NCI-H2029 (cell line): Measurements from ENCODE around the gene LIF.

Experiments
- DNase-seq: peaks from one replicate; lab custom pipeline; 2025; lab: John Stamatoyannopoulos, UW

LIF gene

DNA sequence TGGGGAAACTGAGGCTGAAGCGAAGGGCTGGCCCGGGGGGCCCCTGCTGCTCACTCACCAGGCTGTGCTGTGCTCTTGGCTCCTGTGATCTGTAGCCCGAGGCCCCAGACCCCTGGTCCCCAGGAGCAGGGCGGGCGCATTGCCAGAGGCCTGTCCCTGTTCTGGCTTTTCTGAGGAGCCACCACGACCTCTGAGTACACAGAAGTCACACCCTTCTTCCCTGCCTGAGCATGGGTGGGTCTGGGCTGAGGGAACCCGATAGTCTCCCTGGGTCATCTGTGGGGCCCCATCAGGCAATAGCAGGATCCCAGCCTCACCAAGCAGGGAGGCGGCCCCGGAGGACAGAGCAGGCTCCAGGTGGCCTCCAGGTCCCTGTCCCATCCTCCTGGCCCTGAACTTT, 37.6 kb upstream of the LIF start:
- no peak for DNase-seq

- DNase-seq, result no peak
Measured at GRCh38 chr22:30283342-30283741, 36.8 kb upstream of the LIF start.

GRCh38 chr22:30282616-30283046, 36.1 kb upstream of the LIF start:
- no peak for DNase-seq

- DNase-seq, result no peak
Measured at GRCh38 chr22:30280505-30280904, 33.9 kb upstream of the LIF start.

DNA sequence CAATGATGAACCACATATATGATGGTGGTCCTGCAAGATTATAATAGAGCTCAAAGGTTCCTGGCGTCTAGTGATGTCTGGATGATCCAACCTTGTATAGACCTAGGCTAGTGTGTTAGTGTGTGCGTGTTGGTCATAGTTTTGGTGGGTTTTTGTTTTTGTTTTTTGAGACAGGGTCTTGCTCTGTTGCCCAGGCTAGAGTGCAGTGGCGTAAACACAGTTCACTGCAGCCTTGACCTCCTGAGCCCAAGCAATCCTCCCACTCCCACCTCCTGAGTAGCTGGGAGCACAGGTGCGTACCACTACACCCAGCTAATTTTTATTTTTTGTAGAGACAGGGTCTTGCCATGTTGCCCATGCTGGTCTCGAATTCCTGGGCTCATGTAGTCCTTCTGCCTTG, 33.4 kb upstream of the LIF start:
- DNase-seq, result no peak

GRCh38 chr22:30279046-30279788, 32.7 kb upstream of the LIF start:
- DNase-seq, result no peak

GRCh38 chr22:30277547-30278344, 31.2 kb upstream of the LIF start:
- DNase-seq, result no peak

DNA sequence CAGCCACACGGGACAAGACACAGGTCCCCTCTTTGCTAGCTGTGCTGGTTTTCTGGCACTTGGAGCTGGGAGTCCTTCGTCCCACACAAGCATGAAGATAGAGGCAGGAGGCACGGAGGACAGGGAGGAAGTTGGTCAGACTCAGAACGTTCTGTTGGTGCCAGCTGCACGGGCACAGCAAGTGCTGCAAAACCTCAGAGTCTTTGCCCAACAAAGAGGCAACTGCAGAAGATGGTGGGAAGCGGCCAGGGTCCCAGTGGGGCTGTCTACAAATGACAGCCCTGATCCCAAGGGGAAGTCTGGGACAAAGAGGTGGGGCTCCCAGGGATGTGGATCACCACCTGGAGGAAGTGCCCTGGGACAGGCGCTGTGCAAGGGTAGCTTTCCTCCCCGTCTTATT, 29.5 kb upstream of the LIF start:
- DNase-seq, result no peak

GRCh38 chr22:30275625-30276024, 29.1 kb upstream of the LIF start:
- no peak for DNase-seq

DNA sequence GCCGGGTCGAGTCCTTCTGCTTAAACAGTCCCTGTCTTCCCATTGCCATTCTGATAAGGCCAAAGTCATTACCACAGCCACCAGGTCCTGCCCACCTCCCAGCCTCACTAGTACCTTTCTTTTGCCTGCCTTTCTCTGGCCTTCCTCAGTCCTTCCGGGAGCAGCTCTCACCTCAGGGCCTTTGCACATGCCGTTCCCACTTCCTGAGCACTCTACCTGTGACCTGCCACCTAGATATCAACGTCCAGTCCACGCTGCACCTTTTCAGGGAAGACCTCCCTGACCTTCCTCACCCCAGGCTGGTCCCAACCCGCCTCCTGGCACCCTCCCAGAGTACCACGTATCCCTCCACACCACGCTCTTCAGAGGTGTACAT, 27.9 kb upstream of the LIF start:
- no peak for DNase-seq

DNA sequence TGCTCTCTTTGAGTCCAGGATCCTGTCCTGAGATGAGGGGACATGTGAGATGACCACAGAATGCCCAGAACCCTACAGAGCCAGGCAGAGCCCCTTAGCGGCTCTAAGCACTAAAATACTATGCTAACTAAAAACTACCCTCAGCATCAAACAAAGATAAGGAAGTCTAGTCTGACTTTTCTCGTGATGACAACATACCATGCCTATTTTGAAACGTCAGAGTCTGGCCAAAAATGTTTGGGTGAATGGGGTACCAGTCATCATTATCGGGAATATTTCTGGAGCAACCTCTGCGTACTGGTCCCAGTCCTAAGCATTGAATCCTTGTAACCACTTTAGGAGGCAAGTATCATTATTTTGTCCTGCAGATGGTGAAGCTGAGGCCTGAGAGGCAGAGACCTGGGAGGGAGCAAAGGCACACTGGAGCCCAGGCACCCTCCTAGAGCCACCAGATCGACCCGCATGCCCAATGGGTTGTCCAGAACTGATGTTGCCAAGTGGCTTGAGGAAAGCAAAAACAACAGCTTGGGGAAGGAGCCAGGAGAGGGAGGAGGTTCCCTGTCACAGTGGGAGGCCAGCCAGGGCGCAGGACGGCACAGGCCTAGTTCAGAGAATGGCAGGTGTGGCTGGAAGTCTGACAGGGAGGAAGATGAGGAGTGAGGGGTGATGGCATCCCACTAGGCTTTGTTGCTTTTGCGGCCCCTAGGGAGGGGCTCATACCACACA, 27.3 kb upstream of the LIF start:
- DNase-seq, result no peak

DNA sequence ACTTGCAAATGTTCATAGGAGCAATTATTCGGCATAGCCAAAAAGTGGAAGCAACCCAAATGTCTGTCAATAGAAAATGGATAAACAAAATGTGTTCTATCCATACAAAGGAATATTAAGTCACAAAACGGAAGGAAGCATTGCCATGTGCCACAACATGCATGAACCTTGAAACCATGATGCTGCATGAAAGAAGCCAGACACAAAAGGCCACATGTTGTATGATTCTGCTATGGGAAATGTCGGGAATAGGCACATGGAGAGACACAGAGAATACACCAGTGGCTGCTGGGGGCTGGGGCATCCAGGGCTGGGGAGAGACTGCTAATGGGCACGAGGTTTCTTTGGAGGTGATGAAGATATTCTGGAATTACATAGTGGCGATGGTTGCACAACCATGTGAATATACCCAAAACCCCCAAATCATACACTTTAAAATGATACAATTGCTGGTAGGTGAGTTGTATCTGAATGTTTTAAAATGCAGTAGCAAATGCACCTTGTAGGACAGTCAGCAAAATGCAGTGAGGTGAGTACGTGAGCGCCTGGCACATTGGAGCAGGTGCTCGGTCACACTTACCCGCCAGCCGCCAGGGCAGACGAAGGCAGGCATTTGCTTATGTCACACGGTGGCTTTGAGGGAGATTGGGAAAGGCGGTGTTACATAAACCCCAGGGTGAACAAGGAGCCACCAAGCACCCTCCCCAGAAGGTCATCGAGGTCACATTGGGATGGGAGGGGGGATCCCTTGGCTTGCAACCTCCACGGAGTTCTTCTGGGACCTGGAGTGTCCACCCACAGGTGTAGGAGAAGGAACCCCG, 26.4 kb upstream of the LIF start:
- no peak for DNase-seq

DNA sequence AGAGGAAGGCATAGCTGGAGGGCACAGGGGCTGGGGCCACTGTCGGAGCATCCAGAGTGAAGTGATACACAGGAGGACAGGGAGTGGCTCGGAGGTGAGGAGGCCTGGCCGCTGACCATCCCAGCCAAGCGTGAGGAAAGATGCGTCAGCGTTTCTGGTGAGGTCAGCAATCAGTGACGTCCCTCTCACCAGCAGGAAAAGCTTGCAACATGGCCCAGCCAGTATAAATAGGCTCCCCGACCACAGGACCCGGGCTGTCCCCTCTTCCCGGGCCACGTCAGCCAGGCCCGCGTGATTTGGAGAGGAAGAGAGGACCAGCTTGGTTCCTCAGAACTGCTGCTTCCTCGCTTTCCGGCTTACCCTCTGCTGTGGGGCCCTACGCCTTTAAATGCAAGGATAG, 24.3 kb upstream of the LIF start:
- no peak for DNase-seq

GRCh38 chr22:30268331-30268730, 21.8 kb upstream of the LIF start:
- no peak for DNase-seq

DNA sequence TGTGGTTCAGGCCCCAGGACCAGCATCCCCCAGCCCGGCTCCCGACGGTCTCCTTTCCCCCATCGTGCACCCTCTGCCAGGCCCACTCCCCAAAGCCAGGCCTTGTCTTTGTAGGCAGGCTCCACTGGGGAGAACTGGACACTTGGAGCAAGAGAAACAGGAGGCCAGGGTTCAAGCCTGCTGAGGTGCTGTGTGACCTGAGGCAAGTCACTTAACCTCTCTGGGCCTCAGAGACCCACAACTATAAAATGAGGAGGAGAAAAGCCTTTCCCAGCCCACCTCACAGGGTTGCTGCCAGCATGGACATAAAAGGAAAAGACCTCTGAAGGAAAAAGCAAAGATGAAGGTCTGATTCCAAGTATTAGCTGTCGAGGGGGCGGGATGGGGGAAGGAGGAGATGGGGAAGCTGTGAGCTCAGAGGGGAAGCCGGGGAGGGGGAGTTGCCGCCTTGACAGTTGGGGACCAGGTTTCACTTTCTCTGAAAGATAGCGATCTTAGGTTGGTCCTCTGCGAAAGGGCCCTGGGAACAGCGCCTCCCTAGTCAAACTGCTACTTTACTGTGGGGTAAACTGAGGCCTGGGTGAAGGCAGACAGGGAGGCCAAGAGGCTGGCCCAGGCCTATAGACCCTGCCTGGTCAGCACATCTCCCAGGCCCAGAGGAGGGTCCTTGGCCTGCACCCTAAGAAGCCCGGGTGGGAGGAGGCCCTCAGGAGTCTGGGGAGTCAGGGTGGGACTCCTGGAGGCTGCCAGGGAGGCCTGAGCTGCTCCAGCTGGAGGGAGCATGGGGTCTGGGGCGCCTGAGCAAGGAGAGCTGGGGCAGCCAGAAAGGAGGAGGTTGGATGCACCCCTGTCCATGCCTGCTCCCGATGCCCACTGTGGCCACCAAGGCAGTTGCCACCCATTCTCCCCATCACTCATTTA, 21.1 kb upstream of the LIF start:
- no peak for DNase-seq

GRCh38 chr22:30266445-30267381, 20.2 kb upstream of the LIF start, which contains the start of gene OSM:
OSM (minus strand) TSS chr22:30266851; CDS start chr22:30266799, 52 bp downstream.
- no peak for DNase-seq

- DNase-seq, result no peak
Measured at GRCh38 chr22:30265823-30266444, 19.4 kb upstream of the LIF start.

DNA sequence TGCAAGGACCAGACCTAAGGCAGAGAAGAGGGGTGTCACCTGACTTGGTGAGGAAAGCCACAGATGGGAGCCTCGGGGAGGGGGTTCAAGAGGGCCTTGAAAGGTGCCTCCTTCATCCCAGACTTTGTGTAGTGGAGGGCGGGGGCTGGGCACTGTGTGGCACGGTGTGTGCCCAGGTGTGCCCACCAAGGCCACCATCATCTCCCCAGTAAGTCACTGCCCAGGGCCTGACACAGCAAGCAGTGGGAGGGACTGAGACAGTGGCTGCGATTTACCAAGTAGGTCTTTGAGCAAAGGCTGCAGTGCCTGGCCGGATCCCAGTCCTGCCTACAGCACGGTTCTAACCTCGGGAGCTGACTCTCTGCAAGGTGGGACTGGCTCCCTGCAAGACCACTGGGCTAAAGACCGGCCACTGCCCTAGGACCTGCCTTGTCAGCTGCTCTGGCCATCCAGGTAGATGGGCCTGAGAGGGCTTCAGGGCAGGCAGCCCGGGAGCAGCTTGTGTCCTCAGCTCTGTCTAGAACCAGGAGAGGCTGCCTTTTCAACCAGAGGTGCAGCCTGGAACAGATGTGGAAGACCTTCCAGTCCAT, 18.7 kb upstream of the LIF start:
- no peak for DNase-seq

DNA sequence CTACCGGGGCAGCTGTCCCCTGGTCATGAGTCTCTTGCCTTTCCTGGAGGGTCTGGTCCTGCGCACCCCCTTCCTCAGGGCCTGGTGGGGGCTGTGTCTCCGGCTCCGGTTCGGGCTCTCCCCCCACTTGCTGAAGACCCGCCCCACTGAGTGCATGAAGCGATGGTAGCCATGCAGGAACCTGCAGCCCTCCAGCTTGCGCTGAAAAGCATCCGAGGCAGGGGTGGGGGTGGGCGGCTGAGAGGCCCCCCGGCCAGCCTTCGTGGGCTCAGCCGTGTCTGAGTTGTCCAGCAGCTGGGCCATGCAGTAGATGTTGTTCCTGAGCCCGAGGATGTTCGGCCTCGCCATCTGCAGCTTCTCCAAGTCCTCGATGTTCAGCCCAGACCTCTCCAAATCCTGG, 17.3 kb upstream of the LIF start:
- no peak for DNase-seq
